ENCODE measurements around the gene KAZN. TPM values are rescaled to one million over a fixed set of nuclear protein-coding genes. Genes with fewer than 3 reads are reported as not detected.

Gene KAZN
- polyA plus RNA-seq, 3 donors, result 35.5 to 42.8 (median 41.2) TPM

- no peak for DNase-seq
Observed at GRCh38 chr1:14740016-14740415, 141.5 kb downstream of the KAZN start.

DNA sequence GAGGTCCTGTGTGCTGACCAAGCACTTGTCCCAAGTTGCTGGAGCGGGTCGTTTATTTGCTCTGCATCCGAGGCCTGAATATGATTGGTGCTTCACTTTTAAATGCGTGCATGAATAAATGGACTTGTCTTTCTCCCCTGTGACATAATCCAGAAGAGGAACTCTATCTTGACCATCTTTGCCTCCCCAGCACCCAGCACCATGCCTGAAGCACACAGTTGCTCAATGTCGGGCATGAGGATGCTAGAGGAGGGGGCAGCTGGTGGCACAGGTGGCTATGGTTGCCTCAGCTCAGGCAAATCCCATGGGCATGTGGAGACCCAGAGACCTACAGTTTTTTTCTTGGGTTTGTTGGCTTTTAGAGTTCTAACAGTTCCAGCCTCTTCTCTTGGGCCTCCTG is 142.6 kb downstream of the KAZN start:
- DNase-seq, result no peak

- DNase-seq, result no peak
Observed at GRCh38 chr1:14741532-14741931, 143.0 kb downstream of the KAZN start.

DNA sequence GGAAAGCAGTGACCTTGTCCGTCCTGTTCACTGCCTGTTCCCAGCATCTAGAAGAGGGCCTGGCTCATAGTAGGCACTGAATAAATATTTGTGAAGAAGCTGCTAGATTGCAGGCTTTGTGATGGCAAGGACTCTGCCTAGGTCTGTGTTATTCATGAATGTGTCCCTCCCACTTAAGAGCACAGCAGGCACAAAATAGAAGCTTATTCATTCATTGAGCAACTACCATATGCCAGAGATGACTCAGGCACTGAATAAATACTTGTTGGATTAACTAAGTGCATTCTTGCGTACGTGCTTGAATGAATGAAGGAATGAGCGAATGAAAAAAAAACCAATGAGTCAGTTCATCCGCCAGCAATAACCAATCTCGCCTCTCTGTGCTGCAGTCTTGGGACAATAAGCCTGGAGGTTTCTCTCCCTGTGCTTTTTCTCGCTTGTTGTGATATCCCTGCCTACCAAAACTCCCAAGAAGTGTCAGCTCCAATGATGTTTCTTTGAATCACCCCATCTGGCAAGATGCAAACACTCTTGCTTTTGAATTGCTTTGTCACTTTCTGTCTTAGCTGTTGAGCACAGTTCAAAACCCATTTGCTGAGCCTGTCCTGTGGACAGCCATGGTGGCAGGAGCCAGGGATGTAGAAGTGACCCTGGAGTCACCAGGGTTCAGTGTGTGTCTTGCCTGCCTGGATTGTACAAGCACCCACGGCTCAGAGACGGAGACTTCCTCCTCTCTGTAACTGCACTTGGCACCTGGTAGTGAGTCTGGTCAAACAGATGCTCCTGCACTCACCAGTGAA is 143.9 kb downstream of the KAZN start:
- no peak for DNase-seq

DNA sequence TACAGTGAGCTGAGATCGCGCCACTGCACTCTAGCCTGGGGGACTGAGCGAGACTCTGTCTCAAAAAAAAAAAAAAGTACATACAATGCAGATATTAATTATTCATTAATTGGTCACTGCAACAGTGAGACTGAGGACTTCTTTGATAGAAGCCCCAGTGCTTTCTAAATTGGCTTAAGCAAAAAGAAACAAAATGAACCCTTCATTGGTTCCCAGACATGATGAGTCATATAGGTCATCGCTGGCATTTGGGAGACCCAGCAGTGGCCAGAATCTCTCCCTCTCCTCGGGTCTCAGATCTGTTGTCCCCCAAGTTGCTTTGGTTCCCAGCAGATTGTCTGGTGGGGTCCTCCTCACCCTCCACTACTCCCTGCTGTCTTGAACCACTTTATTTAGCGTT is 144.9 kb downstream of the KAZN start:
- no peak for DNase-seq

DNA sequence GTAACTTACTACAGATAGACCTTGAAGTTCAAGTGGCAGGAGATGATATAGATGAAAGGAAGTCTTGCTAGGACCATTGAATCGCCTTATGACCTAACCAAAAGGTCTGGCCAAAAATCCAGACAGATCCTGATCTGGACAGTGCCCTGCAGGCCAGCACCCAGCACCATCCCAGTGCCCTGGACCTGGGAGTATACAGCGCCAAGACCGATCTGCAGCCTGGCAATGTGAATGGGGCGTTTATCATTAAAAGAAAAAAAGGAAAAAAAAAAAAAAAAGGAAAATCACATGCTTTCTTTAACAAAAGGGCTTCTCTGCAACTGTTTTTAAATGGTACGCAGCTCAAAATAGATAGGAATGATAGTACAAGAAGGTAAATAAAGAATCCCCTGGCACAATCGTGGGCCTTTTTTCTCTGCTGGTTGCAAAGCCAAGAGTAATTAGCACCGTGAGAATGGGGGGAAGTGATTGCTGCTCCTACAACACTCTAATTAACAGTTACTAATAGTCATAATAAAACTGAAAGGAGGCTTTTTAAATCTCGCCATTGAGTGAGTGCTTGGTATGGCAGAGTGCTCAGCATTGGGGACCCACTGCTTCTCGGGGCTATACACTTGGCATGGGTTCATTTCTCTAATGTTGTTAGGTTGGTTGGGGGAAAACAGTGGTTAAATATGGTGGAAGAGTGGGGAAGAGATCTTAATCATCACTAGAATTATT is 146.7 kb downstream of the KAZN start:
- DNase-seq, result no peak

DNA sequence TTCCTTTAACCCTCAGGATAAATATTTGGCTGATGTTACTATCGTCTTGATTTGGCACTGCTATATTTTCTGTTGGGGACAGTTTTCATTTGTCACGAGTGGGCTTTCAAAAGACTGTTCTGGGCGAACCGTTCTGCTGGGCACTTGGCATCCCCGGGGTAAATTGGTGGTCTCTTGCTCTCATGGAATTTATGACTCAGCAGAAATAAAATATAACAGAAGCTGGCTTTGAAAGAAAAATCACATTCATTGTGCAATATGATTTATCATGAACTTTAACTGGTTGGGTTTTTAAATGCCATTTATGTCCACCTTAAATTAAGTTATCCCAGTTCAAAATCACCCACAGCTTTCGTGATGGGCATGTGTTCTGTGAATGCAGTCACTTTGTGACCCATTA is 147.3 kb downstream of the KAZN start:
- no peak for DNase-seq

DNA sequence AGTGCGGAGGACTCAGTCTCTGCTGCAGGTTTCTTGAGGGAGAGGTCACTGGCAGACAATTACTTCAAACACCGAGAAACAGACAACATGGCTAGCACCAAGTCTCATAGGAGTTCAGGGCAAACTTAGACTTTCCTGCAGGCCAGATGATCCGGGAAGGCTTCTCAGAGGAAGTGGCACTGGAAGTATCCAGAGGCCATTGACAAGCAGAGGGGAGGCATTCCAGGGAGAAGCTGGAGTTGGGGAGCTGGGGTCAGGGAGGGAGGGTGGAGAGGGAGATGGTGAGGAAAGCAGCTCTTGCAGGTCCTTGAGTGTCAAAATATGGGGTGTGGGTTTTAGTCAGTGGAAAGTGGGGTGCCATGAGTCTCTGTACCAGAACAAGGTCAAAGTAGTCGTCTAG is 147.9 kb downstream of the KAZN start:
- DNase-seq, result no peak

DNA sequence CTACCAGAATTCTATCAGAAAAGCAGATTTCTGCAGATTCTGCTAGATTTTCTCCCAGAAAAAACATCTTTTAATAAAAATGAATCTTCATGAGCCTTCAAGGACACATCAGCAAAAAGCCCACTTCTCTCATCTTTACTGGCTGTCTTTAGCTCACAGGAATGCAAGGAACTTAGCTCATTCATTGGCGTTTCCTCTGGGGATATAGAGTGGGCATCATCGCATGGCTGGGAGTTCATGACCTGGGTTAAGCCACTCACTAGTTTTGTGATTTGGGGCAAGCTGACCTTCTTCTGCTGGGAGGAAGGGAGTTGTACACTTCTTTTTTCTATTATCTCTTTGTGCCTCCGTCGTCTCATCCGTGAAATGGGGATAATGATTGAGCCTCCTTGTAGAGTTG is 149.7 kb downstream of the KAZN start:
- DNase-seq, result no peak

DNA sequence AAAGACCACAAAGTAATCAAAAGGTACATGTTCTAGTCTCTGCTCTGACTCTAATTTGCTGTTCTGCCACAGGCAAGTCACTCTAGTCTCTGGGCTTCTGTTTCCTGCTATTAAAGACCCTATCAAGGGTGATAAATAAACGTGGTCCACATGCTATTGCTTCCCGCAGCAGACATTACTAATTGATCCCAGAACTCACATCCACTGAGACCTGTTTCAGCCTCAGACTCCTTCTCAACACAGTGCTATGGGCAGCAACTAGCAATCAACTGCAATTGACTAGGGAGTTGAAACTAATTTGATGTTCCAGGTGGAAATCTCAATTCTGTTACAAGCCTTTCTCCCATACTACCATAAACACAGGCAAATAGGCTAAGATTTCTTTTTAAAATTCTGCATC is 150.5 kb downstream of the KAZN start:
- DNase-seq, result no peak

DNA sequence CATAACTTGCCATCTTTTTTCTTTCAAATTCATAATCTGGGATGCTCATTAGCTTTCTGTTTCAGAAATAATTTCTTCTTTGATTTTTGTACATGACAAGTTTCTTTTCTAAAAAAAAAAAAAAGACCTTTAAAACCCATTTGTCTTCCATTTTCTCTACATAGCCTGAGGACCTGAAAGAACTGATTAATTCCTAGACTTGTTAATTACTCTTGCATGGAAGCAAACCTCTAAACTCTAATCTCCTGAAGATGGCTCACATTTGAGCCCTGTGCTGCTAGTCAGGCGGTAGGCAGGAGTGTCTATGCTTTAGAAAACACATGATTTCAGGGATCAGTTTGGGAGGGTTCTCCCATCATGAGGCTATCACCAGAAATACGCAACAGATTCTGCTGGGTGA is 152.0 kb downstream of the KAZN start:
- DNase-seq, result no peak

DNA sequence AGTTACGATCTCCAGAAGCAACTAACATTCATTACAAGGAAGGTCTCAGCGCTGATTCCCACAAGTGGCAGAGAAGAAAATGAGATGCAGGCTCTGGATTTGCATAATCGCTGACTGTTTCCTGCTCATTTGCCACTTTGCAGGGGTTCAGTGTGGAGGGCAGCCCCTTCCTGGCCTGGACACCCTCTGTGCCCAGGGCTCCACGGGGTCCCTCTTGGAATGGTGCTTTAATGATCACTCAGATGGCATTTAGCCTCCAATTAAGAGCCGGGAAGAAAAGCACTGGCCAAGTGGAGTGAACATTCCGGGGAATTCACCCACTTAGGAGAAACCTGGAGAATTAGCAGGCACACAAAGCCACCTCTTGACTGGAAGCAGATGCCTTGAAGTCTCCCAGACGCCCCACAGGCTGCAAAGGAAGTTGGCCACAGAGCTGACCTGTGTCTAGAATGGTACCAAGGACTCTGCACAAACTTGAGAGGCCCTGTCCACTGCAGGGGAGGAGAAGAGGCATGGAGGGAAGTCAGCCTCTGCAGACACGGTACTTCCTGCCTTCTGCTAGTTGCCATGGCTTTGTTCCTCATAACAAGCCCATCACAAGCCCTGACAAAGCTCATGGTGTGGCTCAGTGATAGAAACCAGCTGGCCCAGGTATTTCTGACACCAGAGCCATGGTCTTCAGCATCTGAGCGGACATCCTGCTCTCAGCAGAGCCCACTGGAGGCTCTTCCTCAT is 157.2 kb downstream of the KAZN start:
- DNase-seq, result no peak

GRCh38 chr1:14756589-14757285 is 158.3 kb downstream of the KAZN start:
- DNase-seq, result peak; percentile 41

DNA sequence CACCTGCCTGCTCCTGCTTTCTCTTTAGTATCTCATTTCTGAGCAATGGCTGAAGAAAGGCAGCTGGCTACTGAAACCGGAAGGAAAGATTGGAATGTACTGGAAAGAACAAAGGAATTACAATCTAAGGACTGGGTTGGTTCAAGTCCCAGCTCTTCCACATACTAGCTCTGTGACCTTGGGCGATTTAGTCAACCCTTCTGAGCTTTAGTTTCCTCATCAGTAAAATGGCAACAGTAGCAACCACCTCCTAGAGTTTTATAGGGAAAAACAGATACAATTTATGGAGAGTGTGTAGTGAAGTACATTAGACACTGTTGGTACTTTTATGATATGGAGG is 158.8 kb downstream of the KAZN start:
- DNase-seq, result no peak

DNA sequence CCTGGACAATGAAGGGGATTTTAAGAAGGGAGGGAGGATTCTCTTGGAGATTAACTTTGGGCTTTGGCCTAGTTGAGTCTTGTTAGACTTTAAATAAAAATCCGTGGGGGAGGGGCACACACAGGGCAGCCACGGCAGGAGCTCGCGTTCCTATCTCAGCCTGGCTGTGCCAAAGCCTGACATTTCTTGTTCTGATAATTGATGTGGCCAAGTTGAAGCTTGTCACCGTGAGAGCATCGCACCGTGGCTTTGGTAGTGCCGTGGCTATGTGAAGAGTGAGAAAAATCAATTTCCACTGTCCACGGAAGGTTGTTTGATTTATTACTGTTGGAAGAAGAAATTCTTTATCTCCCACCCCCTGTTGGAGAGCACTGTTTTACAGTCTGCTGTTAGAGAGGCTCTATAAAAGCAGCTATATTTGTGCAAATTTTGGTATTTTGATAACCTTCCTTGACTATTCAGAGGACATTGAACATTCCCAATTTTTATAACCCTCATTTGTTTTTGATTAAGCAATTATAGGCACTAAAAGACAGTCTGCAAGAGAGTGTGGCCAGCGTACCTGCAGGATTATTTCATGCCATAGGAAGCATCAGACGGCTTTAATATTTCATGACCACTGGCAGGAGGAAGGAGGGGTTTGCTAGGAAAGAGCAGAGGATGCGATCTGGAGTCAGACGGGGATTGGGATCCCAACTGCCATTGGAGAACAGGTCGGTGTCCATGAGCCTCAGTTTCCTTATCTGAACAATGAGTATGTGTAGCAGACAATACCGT is 160.7 kb downstream of the KAZN start:
- DNase-seq, result no peak

GRCh38 chr1:14759843-14760242 is 161.4 kb downstream of the KAZN start:
- DNase-seq, result no peak

- no peak for DNase-seq
Observed at GRCh38 chr1:14760780-14761179, 162.3 kb downstream of the KAZN start.

- DNase-seq, result no peak
Observed at GRCh38 chr1:14761291-14762153, 163.0 kb downstream of the KAZN start.

DNA sequence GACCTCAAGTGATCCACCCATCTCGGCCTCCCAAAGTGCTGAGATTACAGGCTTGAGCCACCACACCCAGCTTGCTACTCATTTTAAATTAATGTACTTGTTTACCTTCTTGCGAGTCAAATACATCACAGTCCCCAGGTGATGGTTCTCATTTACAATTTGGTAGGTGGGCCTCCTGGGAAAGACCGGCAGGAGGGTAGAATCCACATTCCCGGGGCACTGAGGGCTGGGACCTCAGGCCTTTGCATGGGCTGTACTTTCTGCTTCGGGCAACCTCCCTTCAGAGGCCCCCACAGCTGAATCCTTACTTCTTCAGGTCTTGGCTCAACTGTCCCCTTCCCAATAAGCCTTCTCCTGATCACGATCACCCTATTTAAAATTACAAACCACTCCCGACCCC is 165.5 kb downstream of the KAZN start:
- no peak for DNase-seq

GRCh38 chr1:14765773-14766172 is 167.3 kb downstream of the KAZN start:
- DNase-seq, result no peak

- no peak for DNase-seq
Observed at GRCh38 chr1:14767075-14767474, 168.6 kb downstream of the KAZN start.

Data from renal pelvis (tissue), 4 donors.